SK-N-SH (cell line): Measurements from ENCODE around the gene NDN. TPM values are rescaled to one million over a fixed set of nuclear protein-coding genes. Genes with fewer than 3 reads are reported as not detected.

Experiments used
- CTCF ChIA-PET: fragments of 300-600, 350-600 bp; formaldehyde crosslinking; extraction: SDS; loops from one replicate; lab custom pipeline; 2021; lab: Yijun Ruan, JAX
- POLR2A ChIA-PET: fragments of 350-600 bp; sonication (Branson Sonifier 250); formaldehyde crosslinking; extraction: SDS; loops from one replicate; lab custom pipeline; 2020; ENCODE audit warnings: antibody characterized with exemption, inconsistent platforms; lab: Yijun Ruan, JAX
- DNase-seq: peaks from one replicate; pipeline ENCODE4 v3.0.0; 2012
- H2AFZ ChIP-seq: fragments of 200-600 bp; sonication (generic); 2 replicates; pipeline ENCODE4 v1.8.1; 2016; ENCODE audit warnings: antibody characterized with exemption, mild to moderate bottlenecking, low read depth
- H3F3A ChIP-seq: fragments of 200-600 bp; sonication (generic); replicated peaks from 2 replicates; pipeline ENCODE3; 2016; ENCODE audit warnings: antibody characterized with exemption, mild to moderate bottlenecking; ENCODE audit not compliant: insufficient read depth
- H3K27ac ChIP-seq, 2 experiments: fragments of 200-500 bp in 1 of 2; fragments of 200-600 bp in 1 of 2; sonication (Bioruptor generic) in 1 of 2; sonication (generic), shearing (Covaris generic) in 1 of 2; 2 replicates each; pipeline versions ENCODE4 v1.5.1 to v1.6.1; 2014 to 2016; ENCODE audit warnings: low read depth in 2 of 2, inconsistent platforms in 1 of 2, low read length in 1 of 2, mild to moderate bottlenecking in 1 of 2, mixed read lengths in 1 of 2
- H3K27me3 ChIP-seq: fragments of 200-600 bp; sonication (generic), shearing (Covaris generic); 2 replicates; pipeline ENCODE4 v1.6.1; 2016; ENCODE audit warnings: mixed run types; ENCODE audit not compliant: insufficient read depth
- H3K36me3 ChIP-seq, 2 experiments: fragments of 200-500 bp in 1 of 2; fragments of 200-600 bp in 1 of 2; sonication (Bioruptor generic) in 1 of 2; sonication (generic) in 1 of 2; replicated peaks in 1 of 2; 2 replicates each; pipeline versions ENCODE3 to v1.5.1; 2014 to 2016; ENCODE audit warnings: low read length in 1 of 2, mild to moderate bottlenecking in 1 of 2; ENCODE audit not compliant: insufficient read depth in 2 of 2, control insufficient read depth in 1 of 2
- H3K4me1 ChIP-seq, 2 experiments: fragments of 200-500 bp in 1 of 2; fragments of 200-600 bp in 1 of 2; sonication (Bioruptor generic) in 1 of 2; sonication (generic), shearing (Covaris generic) in 1 of 2; 2 replicates each; pipeline versions ENCODE4 v1.5.1 to v1.6.1; 2014 to 2016; ENCODE audit warnings: low read depth in 1 of 2, low read length in 1 of 2, mixed run types in 1 of 2; ENCODE audit not compliant: insufficient read depth in 2 of 2, control insufficient read depth in 1 of 2
- H3K4me2 ChIP-seq: fragments of 200-600 bp; sonication (generic), shearing (Covaris generic); 2 replicates; pipeline ENCODE4 v1.6.1; 2017; ENCODE audit warnings: mixed run types
- H3K4me3 ChIP-seq, 2 experiments: fragments of 200-500 bp in 1 of 2; fragments of 200-600 bp in 1 of 2; sonication (Bioruptor generic) in 1 of 2; sonication (generic), shearing (Covaris generic) in 1 of 2; 2 replicates each; pipeline versions ENCODE4 v1.5.1 to v1.8.1; 2014 to 2016; ENCODE audit warnings: low read depth in 2 of 2, inconsistent platforms in 1 of 2, low read length in 1 of 2, mild to moderate bottlenecking in 1 of 2, mixed read lengths in 1 of 2, moderate library complexity in 1 of 2
- H3K79me2 ChIP-seq: fragments of 200-600 bp; sonication (generic); 2 replicates; pipeline ENCODE4 v1.8.1; 2017; ENCODE audit warnings: mild to moderate bottlenecking; ENCODE audit not compliant: insufficient read depth
- H3K9ac ChIP-seq: fragments of 200-600 bp; sonication (generic); 2 replicates; pipeline ENCODE4 v1.6.1; 2017; ENCODE audit warnings: mixed run types
- H3K9me2 ChIP-seq: fragments of 200-600 bp; sonication (generic); 2 replicates; pipeline ENCODE4 v1.6.1; 2017; ENCODE audit warnings: mixed run types
- H3K9me3 ChIP-seq: fragments of 200-600 bp; sonication (generic); 2 replicates; pipeline ENCODE4 v1.6.1; 2017; ENCODE audit warnings: mixed run types, mild to moderate bottlenecking, moderate library complexity
- H4K20me1 ChIP-seq: fragments of 200-600 bp; sonication (generic); 2 replicates; pipeline ENCODE4 v1.6.1; 2017; ENCODE audit warnings: mild to moderate bottlenecking, mixed run types; ENCODE audit not compliant: insufficient read depth
- EZH2phosphoT487 ChIP-seq: fragments of 200-600 bp; sonication (generic); IDR thresholded peaks from 2 replicates; pipeline ENCODE4 v1.6.1; 2017; ENCODE audit warnings: low read depth, mixed run types, mild to moderate bottlenecking, antibody characterized with exemption, moderate library complexity, borderline replicate concordance
- GATA2 ChIP-seq: sonication (generic); formaldehyde crosslinking; IDR thresholded peaks from 2 replicates; pipeline ENCODE4 v1.5.0; 2020; ENCODE audit warnings: mild to moderate bottlenecking, missing genetic modification reagents
- MEF2A ChIP-seq: IDR thresholded peaks from 2 replicates; pipeline ENCODE4 v1.4.0; 2012; ENCODE audit warnings: low read depth, borderline replicate concordance
- POLR2AphosphoS5 ChIP-seq: IDR thresholded peaks from 2 replicates; pipeline ENCODE4 v1.6.1; 2012; ENCODE audit warnings: low read depth, low read length
- WGBS: methylation state at CpG from one replicate; pipeline ENCODE4 v1.1.6; 2017; ENCODE audit warnings: low lambda C conversion rate; 5-methylcytosine and 5-hydroxymethylcytosine counted together
- polyA plus RNA-seq, 3 experiments: library from polyadenylated mRNA; depleted of rRNA; stranded (reverse); fragments of >200 nt; gene quantifications; 2 replicates each; pipeline ENCODE4 v1.2.3, GENCODE V29; 2012
- TF ChIP-seq, protein P1 (sequence below): IDR thresholded peaks from 2 replicates; pipeline ENCODE4 v1.6.1; 2012; ENCODE audit warnings: mild to moderate bottlenecking, low read depth, low read length, moderate library complexity
- TF ChIP-seq, protein P2 (sequence below): IDR thresholded peaks from 2 replicates; pipeline ENCODE4; 2012
- TF ChIP-seq, protein P3 (sequence below): IDR thresholded peaks from 2 replicates; pipeline ENCODE4 v1.4.0; 2012; ENCODE audit warnings: low read depth, borderline replicate concordance
- TF ChIP-seq, protein P4 (sequence below): IDR thresholded peaks from 2 replicates; pipeline ENCODE4 v1.4.0; 2012; ENCODE audit warnings: low read depth, borderline replicate concordance

The NDN gene
- polyA plus RNA-seq, 1 of the 3 experiments (the other 2 are of a cell fraction): 31.6 TPM

DNA sequence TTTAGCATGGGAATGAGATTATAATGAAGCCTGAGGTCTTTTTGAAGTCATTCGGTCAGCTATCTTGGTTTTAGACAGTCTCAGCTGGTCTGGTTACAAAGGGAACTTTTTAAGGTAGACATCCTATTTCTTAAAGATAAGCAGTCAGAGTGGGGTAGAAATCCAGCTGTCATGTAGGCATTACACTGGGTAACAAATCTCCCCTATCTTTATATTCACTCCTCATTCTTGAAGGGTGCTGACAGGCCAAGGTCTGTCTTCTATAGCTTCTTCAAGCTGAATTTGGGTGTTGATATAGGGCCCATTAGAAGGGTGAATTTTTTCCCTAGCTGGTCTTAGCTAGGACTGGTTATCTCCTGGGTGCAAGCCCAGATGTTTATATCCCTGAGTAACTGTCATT is 21.2 kb upstream of the NDN start:
- DNase-seq: no peak
- Histone ChIP-seq H3K9me3 (no peaks in the 10 kb centered on the region), H4K20me1 (no peaks in the 10 kb centered on the region), H3K9me2 (no peaks in the 10 kb centered on the region), H3K4me3 (no peak overlapping the region), H3K36me3 (no peaks in the 10 kb centered on the region), H3K27ac (no peak overlapping the region), H3K4me1 (no peaks in the 10 kb centered on the region), H3K79me2 (no peaks in the 10 kb centered on the region), H3K9ac (no peak overlapping the region), H3F3A (no peaks in the 10 kb centered on the region), H2AFZ (no peak overlapping the region), H3K4me2 (no peak overlapping the region), H3K27me3 (no peaks in the 10 kb centered on the region)
- TF ChIP-seq EZH2phosphoT487: no peak
- ChIA-PET CTCF (no interaction called here), POLR2A (no interaction called here)
- 0% methylated on average over 1 of the region's 1 CpG for WGBS

DNA sequence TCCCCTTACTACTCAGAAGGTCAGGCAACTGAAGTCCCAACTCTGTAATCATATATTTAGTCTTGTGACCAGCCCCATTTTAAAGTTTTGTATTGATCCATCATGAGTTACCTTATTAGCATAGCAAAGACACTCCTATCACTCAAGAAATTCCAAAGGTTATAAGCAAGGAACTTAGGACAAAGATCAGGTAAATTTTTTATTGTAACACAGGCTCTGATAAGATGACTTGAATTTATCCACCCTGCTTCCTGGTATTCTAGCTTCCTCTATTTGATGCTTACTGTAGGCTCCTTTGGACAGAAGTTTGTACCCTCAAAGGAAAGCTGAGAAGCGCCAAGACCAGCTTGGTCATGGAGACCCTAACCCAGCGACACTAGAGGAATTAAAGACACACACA is 8.2 kb upstream of the NDN start:
- TF ChIP-seq, protein P1, sequence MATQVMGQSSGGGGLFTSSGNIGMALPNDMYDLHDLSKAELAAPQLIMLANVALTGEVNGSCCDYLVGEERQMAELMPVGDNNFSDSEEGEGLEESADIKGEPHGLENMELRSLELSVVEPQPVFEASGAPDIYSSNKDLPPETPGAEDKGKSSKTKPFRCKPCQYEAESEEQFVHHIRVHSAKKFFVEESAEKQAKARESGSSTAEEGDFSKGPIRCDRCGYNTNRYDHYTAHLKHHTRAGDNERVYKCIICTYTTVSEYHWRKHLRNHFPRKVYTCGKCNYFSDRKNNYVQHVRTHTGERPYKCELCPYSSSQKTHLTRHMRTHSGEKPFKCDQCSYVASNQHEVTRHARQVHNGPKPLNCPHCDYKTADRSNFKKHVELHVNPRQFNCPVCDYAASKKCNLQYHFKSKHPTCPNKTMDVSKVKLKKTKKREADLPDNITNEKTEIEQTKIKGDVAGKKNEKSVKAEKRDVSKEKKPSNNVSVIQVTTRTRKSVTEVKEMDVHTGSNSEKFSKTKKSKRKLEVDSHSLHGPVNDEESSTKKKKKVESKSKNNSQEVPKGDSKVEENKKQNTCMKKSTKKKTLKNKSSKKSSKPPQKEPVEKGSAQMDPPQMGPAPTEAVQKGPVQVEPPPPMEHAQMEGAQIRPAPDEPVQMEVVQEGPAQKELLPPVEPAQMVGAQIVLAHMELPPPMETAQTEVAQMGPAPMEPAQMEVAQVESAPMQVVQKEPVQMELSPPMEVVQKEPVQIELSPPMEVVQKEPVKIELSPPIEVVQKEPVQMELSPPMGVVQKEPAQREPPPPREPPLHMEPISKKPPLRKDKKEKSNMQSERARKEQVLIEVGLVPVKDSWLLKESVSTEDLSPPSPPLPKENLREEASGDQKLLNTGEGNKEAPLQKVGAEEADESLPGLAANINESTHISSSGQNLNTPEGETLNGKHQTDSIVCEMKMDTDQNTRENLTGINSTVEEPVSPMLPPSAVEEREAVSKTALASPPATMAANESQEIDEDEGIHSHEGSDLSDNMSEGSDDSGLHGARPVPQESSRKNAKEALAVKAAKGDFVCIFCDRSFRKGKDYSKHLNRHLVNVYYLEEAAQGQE: no peak
- Histone ChIP-seq H3K9me2 (no peaks in the 10 kb centered on the region), H3K79me2 (no peaks in the 10 kb centered on the region), H3K9me3 (no peaks in the 10 kb centered on the region), H3K4me3 (no peak overlapping the region), H3K27ac (no peak overlapping the region), H3K36me3 (no peaks in the 10 kb centered on the region), H3K4me1 (no peaks in the 10 kb centered on the region), H3K9ac (no peak overlapping the region), H3K4me2 (no peak overlapping the region), H3F3A (no peaks in the 10 kb centered on the region), H4K20me1 (no peaks in the 10 kb centered on the region), H2AFZ (no peak overlapping the region), H3K27me3 (no peaks in the 10 kb centered on the region)
- no peak for DNase-seq
- ChIA-PET CTCF (no interaction called here), POLR2A (no interaction called here)
- WGBS: 11% methylated on average over 2 of the region's 2 CpGs

DNA sequence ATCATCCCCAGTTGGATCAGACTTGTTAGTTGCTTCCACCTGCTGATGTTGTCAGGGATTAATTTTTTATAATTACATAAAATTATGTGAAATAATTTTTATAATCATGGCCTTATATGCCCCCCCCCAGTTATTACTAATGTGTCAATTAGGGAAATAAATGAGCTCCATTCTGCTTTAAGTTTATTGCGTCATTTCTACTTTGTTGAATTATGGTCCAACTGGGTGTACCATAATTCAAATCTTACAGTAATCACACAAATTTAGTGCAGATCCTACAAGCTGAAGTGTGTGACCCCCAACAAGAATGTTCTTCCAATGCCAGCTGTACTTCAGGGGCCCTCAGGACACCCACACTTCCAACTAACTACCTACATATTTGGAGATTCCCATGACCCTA is 7.5 kb upstream of the NDN start:
- Histone ChIP-seq H3F3A (no peaks in the 10 kb centered on the region), H3K4me3 (no peak overlapping the region), H4K20me1 (no peaks in the 10 kb centered on the region), H3K9me2 (no peaks in the 10 kb centered on the region), H3K9me3 (no peaks in the 10 kb centered on the region), H3K9ac (no peak overlapping the region), H2AFZ (no peak overlapping the region), H3K36me3 (no peaks in the 10 kb centered on the region), H3K4me2 (no peak overlapping the region), H3K79me2 (no peaks in the 10 kb centered on the region), H3K4me1 (no peaks in the 10 kb centered on the region), H3K27me3 (no peaks in the 10 kb centered on the region), H3K27ac (no peak overlapping the region)
- POLR2A ChIA-PET: no interaction called here
- 52% methylated on average over 1 of the region's 1 CpG for WGBS
- CTCF ChIA-PET: no interaction called here
- TF ChIP-seq MEF2A (no peak), GATA2 (CRISPR knock-in tag) (no peak), POLR2AphosphoS5 (no peak)
- TF ChIP-seq, protein P2, sequence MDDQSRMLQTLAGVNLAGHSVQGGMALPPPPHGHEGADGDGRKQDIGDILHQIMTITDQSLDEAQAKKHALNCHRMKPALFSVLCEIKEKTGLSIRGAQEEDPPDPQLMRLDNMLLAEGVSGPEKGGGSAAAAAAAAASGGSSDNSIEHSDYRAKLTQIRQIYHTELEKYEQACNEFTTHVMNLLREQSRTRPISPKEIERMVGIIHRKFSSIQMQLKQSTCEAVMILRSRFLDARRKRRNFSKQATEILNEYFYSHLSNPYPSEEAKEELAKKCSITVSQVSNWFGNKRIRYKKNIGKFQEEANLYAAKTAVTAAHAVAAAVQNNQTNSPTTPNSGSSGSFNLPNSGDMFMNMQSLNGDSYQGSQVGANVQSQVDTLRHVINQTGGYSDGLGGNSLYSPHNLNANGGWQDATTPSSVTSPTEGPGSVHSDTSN: no peak
- TF ChIP-seq, protein P3, sequence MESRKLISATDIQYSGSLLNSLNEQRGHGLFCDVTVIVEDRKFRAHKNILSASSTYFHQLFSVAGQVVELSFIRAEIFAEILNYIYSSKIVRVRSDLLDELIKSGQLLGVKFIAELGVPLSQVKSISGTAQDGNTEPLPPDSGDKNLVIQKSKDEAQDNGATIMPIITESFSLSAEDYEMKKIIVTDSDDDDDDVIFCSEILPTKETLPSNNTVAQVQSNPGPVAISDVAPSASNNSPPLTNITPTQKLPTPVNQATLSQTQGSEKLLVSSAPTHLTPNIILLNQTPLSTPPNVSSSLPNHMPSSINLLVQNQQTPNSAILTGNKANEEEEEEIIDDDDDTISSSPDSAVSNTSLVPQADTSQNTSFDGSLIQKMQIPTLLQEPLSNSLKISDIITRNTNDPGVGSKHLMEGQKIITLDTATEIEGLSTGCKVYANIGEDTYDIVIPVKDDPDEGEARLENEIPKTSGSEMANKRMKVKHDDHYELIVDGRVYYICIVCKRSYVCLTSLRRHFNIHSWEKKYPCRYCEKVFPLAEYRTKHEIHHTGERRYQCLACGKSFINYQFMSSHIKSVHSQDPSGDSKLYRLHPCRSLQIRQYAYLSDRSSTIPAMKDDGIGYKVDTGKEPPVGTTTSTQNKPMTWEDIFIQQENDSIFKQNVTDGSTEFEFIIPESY: no peak
- TF ChIP-seq, protein P4, sequence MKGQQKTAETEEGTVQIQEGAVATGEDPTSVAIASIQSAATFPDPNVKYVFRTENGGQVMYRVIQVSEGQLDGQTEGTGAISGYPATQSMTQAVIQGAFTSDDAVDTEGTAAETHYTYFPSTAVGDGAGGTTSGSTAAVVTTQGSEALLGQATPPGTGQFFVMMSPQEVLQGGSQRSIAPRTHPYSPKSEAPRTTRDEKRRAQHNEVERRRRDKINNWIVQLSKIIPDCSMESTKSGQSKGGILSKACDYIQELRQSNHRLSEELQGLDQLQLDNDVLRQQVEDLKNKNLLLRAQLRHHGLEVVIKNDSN: no peak
- DNase-seq: no peak
